GM12873 (cell line): ENCODE results near the gene PTPRD.

ENCODE experiments used
- TF ChIP-seq, protein P1 (sequence below): IDR thresholded peaks from 2 replicates; pipeline ENCODE4 v1.5.1; 2012; ENCODE audit warnings: low read depth, mild to moderate bottlenecking, moderate library complexity, low read length, control low read depth; ENCODE audit not compliant: insufficient read depth; ENCODE audit errors: missing control alignments

Gene PTPRD

DNA sequence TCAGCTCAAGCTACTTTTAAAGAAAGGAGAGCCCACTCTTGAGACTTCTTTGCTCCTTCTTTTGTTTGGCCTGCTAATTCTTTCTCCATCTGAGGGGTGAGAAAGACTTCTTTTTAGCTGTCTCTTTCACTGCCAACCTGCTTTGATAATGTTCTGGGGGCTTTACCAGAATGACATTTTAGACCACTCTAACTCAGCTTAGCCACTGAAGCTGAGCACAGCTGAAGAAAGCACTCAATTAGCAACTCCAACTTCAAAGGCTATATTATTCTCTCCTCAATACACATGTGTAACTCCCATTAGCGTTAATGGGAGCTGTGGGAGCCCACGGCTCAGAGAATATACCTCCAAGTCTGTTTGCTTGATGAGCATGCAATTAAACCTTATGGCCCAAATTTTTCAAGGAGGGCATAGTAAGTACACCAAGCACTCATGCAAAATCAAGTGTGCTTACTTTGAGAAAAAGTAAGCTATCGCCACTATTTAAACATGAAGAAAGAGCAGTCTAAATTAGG lies 1997.8 kb downstream of the PTPRD start:
- TF ChIP-seq, protein P1, sequence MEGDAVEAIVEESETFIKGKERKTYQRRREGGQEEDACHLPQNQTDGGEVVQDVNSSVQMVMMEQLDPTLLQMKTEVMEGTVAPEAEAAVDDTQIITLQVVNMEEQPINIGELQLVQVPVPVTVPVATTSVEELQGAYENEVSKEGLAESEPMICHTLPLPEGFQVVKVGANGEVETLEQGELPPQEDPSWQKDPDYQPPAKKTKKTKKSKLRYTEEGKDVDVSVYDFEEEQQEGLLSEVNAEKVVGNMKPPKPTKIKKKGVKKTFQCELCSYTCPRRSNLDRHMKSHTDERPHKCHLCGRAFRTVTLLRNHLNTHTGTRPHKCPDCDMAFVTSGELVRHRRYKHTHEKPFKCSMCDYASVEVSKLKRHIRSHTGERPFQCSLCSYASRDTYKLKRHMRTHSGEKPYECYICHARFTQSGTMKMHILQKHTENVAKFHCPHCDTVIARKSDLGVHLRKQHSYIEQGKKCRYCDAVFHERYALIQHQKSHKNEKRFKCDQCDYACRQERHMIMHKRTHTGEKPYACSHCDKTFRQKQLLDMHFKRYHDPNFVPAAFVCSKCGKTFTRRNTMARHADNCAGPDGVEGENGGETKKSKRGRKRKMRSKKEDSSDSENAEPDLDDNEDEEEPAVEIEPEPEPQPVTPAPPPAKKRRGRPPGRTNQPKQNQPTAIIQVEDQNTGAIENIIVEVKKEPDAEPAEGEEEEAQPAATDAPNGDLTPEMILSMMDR = no peak

DNA sequence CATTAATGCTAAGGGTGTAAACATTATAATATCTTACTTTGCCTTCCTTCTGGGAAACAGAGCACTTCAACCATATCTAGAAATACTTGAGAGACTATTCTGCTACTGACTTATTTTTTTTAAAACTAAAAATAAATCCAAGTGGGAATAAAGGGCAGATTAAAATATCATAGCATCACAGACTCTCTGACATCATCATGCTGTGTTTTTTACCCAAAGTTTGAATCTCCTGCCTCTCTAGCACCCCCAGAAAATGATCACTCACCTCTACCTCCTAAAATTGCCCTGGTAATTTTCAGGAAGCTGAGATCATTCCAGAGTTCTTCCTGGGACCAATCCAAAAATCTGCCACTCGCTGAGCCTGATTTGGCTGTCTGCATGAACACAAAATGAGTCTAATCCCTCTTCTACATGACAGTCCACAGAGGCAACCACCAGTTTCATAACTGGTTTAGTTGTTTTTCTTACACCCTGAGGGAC lies 1999.4 kb downstream of the PTPRD start:
- TF ChIP-seq, protein P1 = no peak

DNA sequence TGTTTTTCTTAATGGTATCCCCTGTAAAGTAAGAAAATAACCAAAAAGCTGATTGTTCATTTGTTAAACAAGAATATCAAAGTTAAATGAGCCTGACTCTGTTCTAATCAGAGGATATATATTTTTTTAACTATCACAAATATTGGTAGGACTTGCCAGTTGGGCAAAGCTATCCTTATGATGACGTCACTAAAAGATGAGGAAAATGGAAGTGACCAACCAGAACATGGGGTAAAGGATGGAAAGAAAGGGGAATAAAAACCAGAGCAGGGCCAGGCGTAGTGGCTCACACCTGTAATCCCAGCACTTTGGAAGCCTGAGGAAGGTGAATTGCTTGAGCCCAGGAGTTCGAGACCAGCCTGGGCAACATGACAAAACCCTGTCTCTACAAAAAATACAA lies 2001.6 kb downstream of the PTPRD start:
- TF ChIP-seq, protein P1 = no peak

DNA sequence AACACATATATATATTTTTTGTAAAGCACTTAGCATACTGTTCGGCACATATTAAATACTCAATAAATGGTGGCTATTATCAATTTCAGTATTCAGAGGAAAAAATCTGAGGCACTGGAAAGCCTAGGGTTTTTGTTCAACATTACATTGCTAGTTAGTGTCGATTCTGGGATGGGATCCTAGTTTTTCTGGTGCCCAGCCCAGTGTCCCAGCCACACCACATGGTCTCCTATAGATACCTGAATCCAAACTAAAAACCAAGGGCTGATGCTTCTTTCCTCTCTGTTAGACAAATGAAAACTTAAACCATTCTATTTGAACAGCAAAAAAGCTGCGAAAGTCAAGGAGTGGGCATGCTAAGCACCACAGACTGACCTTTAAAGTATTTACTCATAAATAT lies 2002.5 kb downstream of the PTPRD start:
- TF ChIP-seq, protein P1 = no peak

DNA sequence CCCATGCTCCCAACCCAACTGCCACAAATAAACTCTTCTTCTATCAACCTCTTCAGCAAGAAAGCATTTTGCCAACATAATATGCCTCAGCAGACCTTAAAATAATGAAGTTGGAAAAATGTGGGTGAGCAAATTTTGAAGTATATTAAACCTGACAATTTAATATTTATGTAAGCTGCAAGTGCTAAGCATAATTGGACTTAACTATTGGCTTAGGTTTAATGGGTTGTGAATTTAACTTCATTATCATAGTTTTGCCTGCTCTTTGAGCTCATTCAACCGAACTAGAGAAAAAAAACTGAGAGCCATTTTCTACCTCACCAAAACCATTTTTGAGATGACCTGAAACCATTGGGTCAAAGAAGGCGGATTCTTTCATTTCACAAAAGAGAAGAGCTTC lies 2007.7 kb downstream of the PTPRD start:
- TF ChIP-seq, protein P1 = no peak

DNA sequence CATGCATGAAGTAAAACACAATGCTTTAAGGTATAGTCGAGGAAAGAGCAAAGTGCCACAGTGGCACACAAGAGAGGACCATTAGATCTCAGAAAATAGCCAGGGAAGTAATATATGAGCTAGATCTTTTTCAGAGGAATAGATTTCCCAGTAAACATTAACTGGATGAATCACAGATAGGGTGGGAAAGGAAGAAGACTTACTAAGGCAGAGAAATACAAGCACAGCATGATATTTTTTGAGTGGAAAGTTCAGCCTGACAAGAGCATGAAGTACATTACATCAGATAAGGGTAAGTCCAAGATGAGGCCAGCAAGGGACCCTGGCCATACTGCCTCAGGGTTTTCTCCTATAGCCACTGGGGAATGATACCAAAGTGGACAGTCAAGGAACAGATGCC lies 2008.6 kb downstream of the PTPRD start:
- TF ChIP-seq, protein P1 = no peak

DNA sequence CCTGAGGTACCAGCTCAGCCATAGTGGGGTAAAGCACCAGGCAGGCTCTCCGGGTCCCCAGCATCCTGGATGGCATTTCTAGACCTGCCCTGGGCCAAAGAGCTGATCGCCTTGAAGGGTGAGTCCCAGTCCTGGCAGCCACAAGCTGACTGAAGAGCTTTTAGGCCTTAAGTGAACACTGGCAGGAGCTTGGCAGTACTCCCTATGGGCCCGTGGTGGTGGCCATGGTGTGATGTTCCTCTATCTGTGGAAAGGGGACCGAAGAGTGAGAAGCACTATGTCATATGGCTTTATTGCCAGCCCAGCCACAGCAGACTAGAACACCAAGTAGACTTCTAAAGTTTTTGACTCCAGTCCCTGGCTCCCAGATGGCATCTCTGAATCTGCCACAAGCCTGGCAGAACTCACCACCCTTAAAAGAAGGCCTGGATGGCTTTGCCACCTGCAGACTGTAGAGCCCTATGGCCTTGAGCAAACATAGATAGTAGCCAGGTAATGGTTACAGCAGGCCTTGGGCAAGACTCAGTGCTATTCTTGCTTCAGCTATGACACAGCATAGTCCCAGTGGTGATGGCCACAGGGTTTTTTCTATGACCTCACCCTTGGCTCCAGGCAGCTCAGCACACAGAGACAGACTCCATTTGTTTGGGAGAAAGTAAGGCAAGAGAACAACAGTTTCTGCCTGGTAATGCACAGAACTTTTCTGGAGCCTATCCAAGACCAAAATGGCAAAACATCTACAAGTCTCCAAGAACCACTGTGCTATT lies 2011.7 kb downstream of the PTPRD start:
- TF ChIP-seq, protein P1 = no peak
